Ectodermal cell (in vitro differentiated cells): ENCODE measurements around the gene CORO7.

ENCODE experiments used
- H3K27ac ChIP-seq: 2 replicates; pipeline ENCODE4 v1.7.0; 2013; ENCODE audit warnings: mild to moderate bottlenecking, low read depth, low read length; ENCODE audit not compliant: insufficient read depth, poor library complexity, severe bottlenecking
- H3K27me3 ChIP-seq: 2 replicates; pipeline ENCODE4 v1.7.0; 2013; ENCODE audit warnings: mild to moderate bottlenecking, low read length; ENCODE audit not compliant: insufficient read depth, control insufficient read depth, poor library complexity, severe bottlenecking
- H3K36me3 ChIP-seq: one replicate; pipeline ENCODE4 v1.7.0; 2013; ENCODE audit warnings: low read length; ENCODE audit not compliant: control insufficient read depth, insufficient read depth
- H3K4me1 ChIP-seq: one replicate; pipeline ENCODE4 v1.7.0; 2013; ENCODE audit warnings: low read length; ENCODE audit not compliant: control insufficient read depth, insufficient read depth
- H3K4me3 ChIP-seq: 2 replicates; pipeline ENCODE4 v1.7.0; 2013; ENCODE audit warnings: low read depth, low read length, control low read depth; ENCODE audit not compliant: insufficient read depth
- H3K9me3 ChIP-seq: 2 replicates; pipeline ENCODE4 v1.7.0; 2013; ENCODE audit warnings: mild to moderate bottlenecking, low read length, moderate library complexity; ENCODE audit not compliant: control insufficient read depth
- WGBS, 2 experiments: methylation state at CpG; one replicate each; pipeline ENCODE4 v1.1.7; 2013; ENCODE audit warnings: missing lambda C conversion rate in 2 of 2; 5-methylcytosine and 5-hydroxymethylcytosine counted together

The CORO7 gene

GRCh38 chr16:4376893-4377572 lies 39.4 kb downstream of the CORO7 start:
- Histone ChIP-seq H3K36me3 (no peaks in the 10 kb centered on the region), H3K27me3 (peaks cover 4% of the 10 kb centered on the region), H3K9me3 (no peaks in the 10 kb centered on the region), H3K4me3 (no peak overlapping the region), H3K27ac (no peak overlapping the region), H3K4me1 (peaks cover 66% of the 10 kb centered on the region)
- 69 to 70% methylated on average over 27 of the region's 27 CpGs for WGBS, 2 experiments

DNA sequence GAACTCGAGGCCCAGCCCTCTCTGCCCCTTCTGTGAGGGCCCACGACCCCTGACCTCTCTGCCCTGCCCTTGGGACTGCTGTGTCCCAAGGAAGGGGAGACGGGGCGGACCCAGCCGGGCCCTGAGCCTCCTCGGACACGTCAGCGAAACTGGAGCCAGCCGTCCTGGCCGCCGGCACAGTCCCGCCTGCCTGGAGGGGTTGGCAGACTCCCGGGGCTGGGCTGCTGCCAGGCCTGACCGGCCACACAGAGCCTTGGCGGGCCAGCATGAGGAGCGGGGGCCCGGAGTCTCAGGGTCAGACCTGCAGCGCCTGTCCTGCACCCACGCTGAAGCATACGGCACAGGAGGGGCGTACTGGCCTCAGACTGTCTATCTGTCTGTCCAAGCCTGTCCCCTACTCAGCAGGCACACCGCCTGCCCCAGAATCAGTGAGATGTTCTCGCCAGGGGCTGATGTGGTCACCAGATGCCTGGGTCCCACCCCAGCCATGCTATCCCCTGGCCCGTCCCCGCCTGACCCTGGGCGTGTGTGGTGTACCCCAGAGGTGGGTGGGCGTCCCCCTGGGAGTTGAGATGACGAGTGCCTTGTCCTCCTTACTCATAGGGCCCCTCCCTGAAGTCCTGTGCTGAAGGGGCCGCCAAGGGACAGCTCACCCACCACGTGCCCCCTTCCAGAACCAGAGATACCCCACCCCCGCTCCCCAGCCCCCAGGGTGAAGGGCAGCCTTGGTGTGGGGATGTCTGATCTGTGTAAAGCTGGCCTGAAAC lies 40.1 kb downstream of the CORO7 start:
- Histone ChIP-seq H3K4me3 (no peak overlapping the region), H3K4me1 (peaks cover 67% of the 10 kb centered on the region), H3K27me3 (peaks cover 4% of the 10 kb centered on the region), H3K9me3 (no peaks in the 10 kb centered on the region), H3K27ac (no peak overlapping the region), H3K36me3 (no peaks in the 10 kb centered on the region)
- 88% methylated on average over 30 to 31 of the region's 31 CpGs for WGBS, 2 experiments

GRCh38 chr16:4375717-4376116 lies 40.7 kb downstream of the CORO7 start:
- Histone ChIP-seq H3K27ac (no peak overlapping the region), H3K36me3 (no peaks in the 10 kb centered on the region), H3K9me3 (no peaks in the 10 kb centered on the region), H3K4me3 (no peak overlapping the region), H3K4me1 (peaks cover 73% of the 10 kb centered on the region), H3K27me3 (peaks cover 4% of the 10 kb centered on the region)
- 93 to 95% methylated on average over 15 of the region's 15 CpGs for WGBS, 2 experiments

- 11 to 15% methylated on average over 30 of the region's 30 CpGs for WGBS, 2 experiments
- Histone ChIP-seq H3K9me3 (no peaks in the 10 kb centered on the region), H3K27me3 (peaks cover 4% of the 10 kb centered on the region), H3K36me3 (no peaks in the 10 kb centered on the region), H3K27ac (peak overlapping the region; percentile 80), H3K4me1 (peaks cover 65% of the 10 kb centered on the region), H3K4me3 (peak overlapping the region; percentile 53)
Measured at GRCh38 chr16:4373909-4374742, 42.3 kb downstream of the CORO7 start.

DNA sequence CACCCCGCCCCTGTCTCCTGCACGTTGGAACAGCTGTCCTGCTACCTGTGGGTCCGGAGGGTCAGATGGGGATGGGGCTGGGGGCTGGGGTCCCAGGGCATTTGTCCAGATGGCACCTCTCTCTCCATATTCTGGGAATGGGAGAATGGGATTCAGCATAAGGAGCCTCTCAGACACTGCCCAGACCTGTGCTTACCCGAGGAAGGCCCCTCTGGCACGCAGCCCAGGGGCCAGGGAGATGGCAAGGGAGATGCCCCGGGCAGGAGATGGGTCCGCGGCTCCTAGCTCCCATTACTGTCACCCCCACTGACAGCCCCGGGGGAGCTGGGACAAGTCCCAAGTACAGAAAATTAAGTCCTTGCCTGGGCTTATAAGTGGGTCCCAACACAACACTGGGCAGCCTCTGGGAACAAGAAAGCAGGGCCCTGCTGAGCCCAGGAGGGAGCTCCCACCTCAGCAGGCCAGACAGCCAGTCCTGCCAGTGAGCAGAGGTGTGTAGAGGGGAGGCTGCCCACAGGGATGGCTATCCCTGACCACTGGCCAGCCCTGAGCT lies 43.0 kb downstream of the CORO7 start:
- Histone ChIP-seq H3K27ac (peak overlapping the region; percentile 69), H3K36me3 (no peaks in the 10 kb centered on the region), H3K27me3 (peaks cover 4% of the 10 kb centered on the region), H3K9me3 (no peaks in the 10 kb centered on the region), H3K4me1 (peaks cover 58% of the 10 kb centered on the region), H3K4me3 (peak overlapping the region; percentile 53)
- 53 to 56% methylated on average over 9 of the region's 9 CpGs for WGBS, 2 experiments

DNA sequence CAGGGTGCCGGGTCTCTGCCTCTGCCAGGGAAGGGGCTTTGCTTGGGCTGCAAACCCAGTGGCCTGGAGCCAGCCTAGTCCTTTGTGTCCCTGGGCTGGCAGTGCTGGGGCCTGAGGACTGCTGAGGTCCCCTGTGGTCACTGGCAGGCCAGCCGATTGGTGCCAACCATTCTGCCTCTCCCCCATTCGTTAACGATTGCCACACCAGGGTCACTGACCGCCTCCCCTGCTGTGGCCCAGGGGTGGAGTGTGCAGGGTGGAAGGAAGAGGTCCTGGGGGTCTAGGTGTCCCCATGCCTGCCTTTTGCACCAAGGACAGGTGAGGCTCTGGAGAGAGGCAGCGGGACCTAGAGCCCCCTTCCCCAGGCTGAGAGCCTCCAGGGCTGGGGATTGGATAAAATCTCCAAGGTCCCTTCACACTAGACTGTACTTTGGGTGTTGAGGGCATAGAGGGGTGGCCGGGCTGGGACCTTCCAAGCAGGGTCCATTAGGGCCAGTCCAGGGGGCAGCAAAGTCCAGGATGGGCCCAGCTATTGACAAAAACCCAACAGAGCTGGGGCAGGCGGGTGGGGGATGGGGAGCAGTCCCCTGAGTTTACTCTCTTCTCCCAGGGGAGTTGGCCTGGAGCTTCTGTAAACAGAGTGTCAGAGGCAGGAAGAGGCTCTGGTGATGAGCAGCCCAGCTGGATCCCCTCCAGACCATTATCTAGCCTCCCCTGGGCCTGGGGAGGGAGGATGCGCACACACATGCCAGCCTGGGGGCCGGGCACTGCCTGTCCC lies 43.6 kb downstream of the CORO7 start:
- no peak overlapping the region for H3K27ac ChIP-seq
- no peaks in the 10 kb centered on the region for H3K9me3 ChIP-seq
- H3K36me3 ChIP-seq: no peaks in the 10 kb centered on the region
- H3K4me3 ChIP-seq: peak overlapping the region; percentile 53
- peaks cover 4% of the 10 kb centered on the region for H3K27me3 ChIP-seq
- 40 to 42% methylated on average over 10 of the region's 10 CpGs for WGBS, 2 experiments
- peaks cover 55% of the 10 kb centered on the region for H3K4me1 ChIP-seq

DNA sequence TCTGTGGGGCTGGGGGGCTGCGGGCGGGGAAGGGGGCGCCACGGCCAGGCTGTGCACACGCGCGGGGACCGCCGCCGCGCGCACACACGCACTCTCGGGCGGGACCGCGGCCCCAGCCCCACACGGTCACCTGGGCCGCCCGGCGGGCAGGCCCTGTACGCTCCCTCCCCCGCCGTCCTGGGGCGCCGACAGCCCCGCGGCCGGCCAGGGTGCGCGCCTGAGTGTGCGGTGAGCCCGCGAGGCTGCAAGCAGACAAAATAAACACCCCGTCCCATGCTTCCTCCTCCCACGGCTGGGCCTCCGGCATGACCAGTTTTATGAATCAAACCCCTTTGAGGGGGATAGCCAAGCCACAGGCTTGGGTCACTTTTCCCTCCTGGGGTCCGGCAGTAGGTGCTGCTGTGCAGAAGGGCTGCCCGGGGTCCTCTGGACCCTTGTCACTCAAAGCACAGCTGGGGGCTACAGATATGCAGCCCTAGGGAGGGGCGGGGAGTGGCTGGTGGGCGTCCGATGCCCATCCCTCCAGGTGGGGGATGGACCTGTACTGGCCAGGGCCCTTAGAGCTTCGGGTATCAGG lies 44.3 kb downstream of the CORO7 start:
- Histone ChIP-seq H3K9me3 (no peaks in the 10 kb centered on the region), H3K27ac (no peak overlapping the region), H3K36me3 (no peaks in the 10 kb centered on the region), H3K27me3 (peaks cover 4% of the 10 kb centered on the region), H3K4me3 (peak overlapping the region; percentile 53), H3K4me1 (peaks cover 55% of the 10 kb centered on the region)
- 2 to 3% methylated on average over 43 of the region's 43 CpGs for WGBS, 2 experiments

- WGBS, 2 experiments: 7 to 8% methylated on average over 50 of the region's 50 CpGs
- Histone ChIP-seq H3K4me1 (peaks cover 49% of the 10 kb centered on the region), H3K27me3 (peaks cover 4% of the 10 kb centered on the region), H3K9me3 (no peaks in the 10 kb centered on the region), H3K4me3 (peak within 1 kb of the TSS; percentile 53), H3K27ac (no peak within 1 kb of the TSS), H3K36me3 (no peaks in the 10 kb centered on the region)
Measured at GRCh38 chr16:4371357-4372000, 44.9 kb downstream of the CORO7 start, which contains the start of gene VASN. Gene VASN, plus strand, starts transcription at chr16:4371848. Its CDS starts 9,030 bp downstream, at chr16:4380878.
